ENCODE data around the gene CPLX1.

The CPLX1 gene

GRCh38 chr4:826508-827208 lies 729 bp upstream of the CPLX1 start:
- no peaks in the 10 kb centered on the region for H3K27me3 ChIP-seq (ENCODE audit: control insufficient read depth, insufficient read depth, low read length)
- peak overlapping the region; percentile 65 for H3K4me2 ChIP-seq (ENCODE audit: low read length)
- no peaks in the 10 kb centered on the region for H3K4me1 ChIP-seq
- no peaks in the 10 kb centered on the region for H3K79me2 ChIP-seq
- peak overlapping the region; percentile 56 for H2AFZ ChIP-seq
- no peaks in the 10 kb centered on the region for H3K36me3 ChIP-seq (ENCODE audit: control insufficient read depth, insufficient read depth, low read length)
- H3K27ac ChIP-seq, result no peak overlapping the region
- TF ChIP-seq CTCF (IDR thresholded peaks at IDR 0.05), result no peak
- peak overlapping the region; percentile 22 for H3K4me3 ChIP-seq (ENCODE audit: low read depth, low read length)
- no peaks in the 10 kb centered on the region for H3K9me3 ChIP-seq (ENCODE audit: control insufficient read depth, low read length)
- no peak overlapping the region for H3K9ac ChIP-seq

- Histone ChIP-seq H3K9me3 (ENCODE audit: control insufficient read depth, low read length) (no peaks in the 10 kb centered on the region), H3K4me1 (no peaks in the 10 kb centered on the region), H3K9ac (no peak overlapping the region), H3K4me3 (ENCODE audit: low read depth, low read length) (no peak overlapping the region), H3K27ac (no peak overlapping the region), H2AFZ (no peak overlapping the region), H3K27me3 (ENCODE audit: control insufficient read depth, insufficient read depth, low read length) (no peaks in the 10 kb centered on the region), H3K4me2 (ENCODE audit: low read length) (peak overlapping the region; percentile 73), H3K36me3 (ENCODE audit: control insufficient read depth, insufficient read depth, low read length) (no peaks in the 10 kb centered on the region), H3K79me2 (no peaks in the 10 kb centered on the region)
- no peak for TF ChIP-seq CTCF (IDR thresholded peaks at IDR 0.05)
Observed at GRCh38 chr4:825063-825970, 612 bp downstream of the CPLX1 start.

- no peaks in the 10 kb centered on the region for H3K4me1 ChIP-seq
- no peaks in the 10 kb centered on the region for H3K27me3 ChIP-seq (ENCODE audit: control insufficient read depth, insufficient read depth, low read length)
- TF ChIP-seq CTCF (IDR thresholded peaks at IDR 0.05), result no peak
- no peak overlapping the region for H3K27ac ChIP-seq
- H3K36me3 ChIP-seq (ENCODE audit: control insufficient read depth, insufficient read depth, low read length), result no peaks in the 10 kb centered on the region
- no peak overlapping the region for H3K9ac ChIP-seq
- no peak overlapping the region for H3K4me3 ChIP-seq (ENCODE audit: low read depth, low read length)
- no peaks in the 10 kb centered on the region for H3K79me2 ChIP-seq
- H2AFZ ChIP-seq, result no peak overlapping the region
- H3K4me2 ChIP-seq (ENCODE audit: low read length), result no peak overlapping the region
- H3K9me3 ChIP-seq (ENCODE audit: control insufficient read depth, low read length), result no peaks in the 10 kb centered on the region
Observed at GRCh38 chr4:824461-825062, 1.4 kb downstream of the CPLX1 start.

GRCh38 chr4:823761-824460 lies 2.0 kb downstream of the CPLX1 start:
- H3K4me3 ChIP-seq (ENCODE audit: low read depth, low read length), result no peak overlapping the region
- no peak for TF ChIP-seq CTCF (IDR thresholded peaks at IDR 0.05)
- H3K9ac ChIP-seq, result no peak overlapping the region
- no peak overlapping the region for H3K4me2 ChIP-seq (ENCODE audit: low read length)
- H3K9me3 ChIP-seq (ENCODE audit: control insufficient read depth, low read length), result no peaks in the 10 kb centered on the region
- H3K27ac ChIP-seq, result no peak overlapping the region
- no peaks in the 10 kb centered on the region for H3K27me3 ChIP-seq (ENCODE audit: control insufficient read depth, insufficient read depth, low read length)
- H3K4me1 ChIP-seq, result no peaks in the 10 kb centered on the region
- no peaks in the 10 kb centered on the region for H3K79me2 ChIP-seq
- H2AFZ ChIP-seq, result no peak overlapping the region
- no peaks in the 10 kb centered on the region for H3K36me3 ChIP-seq (ENCODE audit: control insufficient read depth, insufficient read depth, low read length)
